Raji (cell line): Measurements from ENCODE around the gene BRME1.

ENCODE experiments used
- POLR2A ChIP-seq: IDR thresholded peaks from 2 replicates; pipeline ENCODE4 v1.6.1; 2011; ENCODE audit warnings: low read depth, low read length, control low read depth; ENCODE audit not compliant: insufficient read depth

The BRME1 gene

DNA sequence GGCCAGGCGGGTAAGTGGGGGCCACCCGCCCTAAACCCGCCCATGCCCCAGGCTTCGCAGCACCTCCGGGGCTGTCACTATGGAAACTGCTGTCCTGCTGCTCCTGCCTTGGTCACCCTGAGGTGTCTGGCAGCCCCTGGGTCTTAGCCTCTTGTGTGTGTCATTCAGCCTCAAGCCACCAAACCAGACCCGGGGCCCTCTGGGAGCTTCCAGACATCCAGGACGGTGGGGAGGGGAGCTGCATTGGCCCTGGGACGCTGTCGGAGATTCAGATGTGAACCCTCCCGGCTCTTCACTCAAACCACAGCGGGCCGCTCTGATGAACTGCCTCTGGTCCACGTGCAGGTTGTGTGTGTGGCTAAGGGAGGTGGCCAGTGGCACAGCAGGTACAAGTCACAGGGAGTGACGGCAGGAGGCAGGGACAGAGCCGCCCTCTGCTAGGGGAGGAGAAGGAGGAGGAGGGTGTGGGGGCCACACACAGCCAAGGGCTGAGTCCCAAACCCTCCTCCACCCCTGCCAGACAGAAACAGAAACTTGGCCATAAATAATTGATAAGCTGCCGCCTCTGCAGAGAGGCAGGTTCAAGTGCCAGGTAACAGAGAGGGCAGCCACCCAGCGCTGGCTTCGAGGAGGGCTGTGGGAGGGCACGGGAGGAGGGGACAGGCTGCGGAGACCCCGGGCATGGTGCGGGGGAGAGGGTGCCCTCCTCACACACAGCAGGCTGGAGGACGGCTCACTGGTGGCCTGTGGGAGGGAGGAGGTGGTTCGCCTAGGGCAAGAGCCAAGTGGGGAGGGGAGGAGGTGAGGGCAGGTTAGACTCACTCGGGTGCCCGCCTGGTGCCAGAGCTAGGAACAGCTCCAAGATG, 21.0 kb downstream of the BRME1 start:
- TF ChIP-seq POLR2A = no peak

DNA sequence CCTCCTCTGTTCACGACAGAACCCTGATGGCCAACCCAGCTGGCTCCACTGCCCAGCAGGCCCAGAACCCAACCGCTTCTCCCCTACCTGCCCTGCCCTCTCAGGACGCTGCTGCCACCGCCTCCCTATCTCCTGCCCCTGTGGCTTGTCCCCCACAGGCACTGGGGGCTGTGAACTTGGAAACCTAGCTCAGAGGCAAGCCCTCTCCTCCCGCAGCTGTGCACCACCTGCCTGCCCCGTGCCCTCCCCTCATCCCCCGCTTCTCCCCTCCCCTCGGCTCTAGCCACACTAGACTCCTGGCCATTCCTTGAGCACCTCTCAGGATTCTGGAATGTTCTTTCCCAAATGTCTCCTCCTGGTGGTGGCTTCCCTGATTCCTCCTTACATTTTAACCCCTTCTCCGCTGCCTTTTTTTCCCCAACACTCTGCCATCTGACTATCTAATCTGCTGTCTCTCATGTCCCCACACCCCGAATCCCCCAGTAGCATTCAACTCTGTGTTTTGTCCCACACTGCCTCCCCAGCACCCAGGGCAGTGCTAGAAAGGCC, 22.3 kb downstream of the BRME1 start:
- no peak for TF ChIP-seq POLR2A

DNA sequence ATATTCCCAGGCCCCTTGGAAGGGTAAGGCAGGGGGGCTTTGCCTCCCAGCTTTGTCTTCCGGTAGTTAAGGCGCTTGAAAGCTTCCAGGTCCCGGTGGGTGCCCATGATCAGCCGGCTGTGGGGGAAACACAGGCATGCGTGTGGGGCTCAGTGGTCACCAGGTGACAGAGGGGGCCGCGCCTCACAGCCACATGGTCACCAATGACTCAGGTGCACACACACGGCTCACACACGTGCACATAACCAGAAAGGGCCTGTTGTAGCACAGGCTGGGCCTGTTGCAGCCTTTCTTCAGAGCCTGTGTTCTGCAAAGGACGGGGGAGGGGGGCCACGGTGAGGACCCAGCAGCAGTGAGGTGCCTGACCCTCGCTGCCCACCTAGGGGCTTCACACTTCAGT, 23.1 kb downstream of the BRME1 start:
- TF ChIP-seq POLR2A = no peak

DNA sequence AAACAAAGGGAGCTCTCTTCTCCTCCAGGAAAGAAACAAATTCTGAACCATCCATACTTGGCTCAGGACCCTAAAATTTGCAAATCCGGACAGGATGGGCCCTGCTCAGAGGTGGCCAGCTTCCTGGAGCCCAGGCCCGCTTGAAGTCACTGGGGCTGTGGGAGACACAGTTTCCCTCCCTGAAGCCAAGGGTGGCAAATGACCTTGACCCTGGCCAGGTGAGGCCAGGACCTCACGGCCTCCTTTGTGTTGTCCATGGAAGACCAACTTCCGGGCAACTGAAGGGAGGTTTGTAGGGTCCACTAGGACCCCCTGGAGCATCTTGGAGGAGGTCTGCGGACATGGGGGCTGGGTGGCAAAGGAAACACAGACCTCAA, 23.5 kb downstream of the BRME1 start:
- no peak for TF ChIP-seq POLR2A

- no peak for TF ChIP-seq POLR2A
Observed at GRCh38 chr19:13881692-13882418, 24.1 kb downstream of the BRME1 start.

GRCh38 chr19:13881251-13881691, 24.6 kb downstream of the BRME1 start:
- TF ChIP-seq POLR2A = no peak

DNA sequence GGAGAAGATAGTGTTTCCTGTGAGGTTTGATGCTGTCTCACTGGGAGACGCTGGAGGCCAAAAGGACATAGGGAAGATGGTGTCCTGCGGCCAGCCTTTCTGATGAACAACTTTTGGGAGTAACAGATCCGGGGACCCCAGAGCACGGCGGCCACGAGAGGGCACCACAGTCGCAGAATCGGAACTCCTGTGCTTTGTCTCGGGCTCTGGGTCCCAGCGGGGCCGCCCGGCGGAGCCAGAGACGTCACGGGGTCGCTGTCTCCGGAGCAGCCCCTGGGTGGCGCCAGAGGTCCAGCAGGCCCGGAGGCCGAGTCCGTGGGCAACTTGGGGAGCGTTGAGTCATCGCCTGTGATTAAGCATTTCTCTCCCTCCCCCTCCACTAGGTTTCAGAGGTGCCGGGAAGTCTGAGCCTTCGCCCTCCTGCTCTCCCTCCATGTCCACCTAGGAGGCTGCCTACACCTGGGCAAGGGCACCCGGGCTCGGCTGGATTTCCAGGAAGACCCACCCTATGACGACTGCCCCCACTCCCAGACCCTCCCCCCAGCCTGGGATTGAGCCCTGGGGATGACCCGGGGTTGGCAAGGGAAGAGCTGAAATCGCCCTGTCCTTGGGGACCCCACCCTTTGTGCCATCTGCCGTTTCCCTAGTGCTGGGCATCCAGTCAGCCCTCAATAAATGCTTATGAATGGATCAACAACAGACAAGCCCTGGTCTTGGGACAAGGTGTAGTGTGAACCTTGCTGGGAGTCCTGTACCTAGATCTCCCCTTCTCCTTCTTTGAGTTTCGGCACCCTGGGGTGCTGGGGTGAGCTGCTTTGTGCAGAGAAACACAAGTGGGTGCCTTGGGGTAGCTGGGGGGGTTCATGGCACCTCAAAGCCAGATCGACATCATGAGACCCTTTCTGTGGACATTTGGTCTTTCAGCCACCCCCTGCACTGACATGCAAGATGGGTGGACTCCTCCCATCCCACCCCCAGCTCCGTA, 25.6 kb downstream of the BRME1 start:
- peak; percentile 34 for TF ChIP-seq POLR2A

GRCh38 chr19:13877303-13877702, 28.6 kb downstream of the BRME1 start:
- TF ChIP-seq POLR2A = no peak

- TF ChIP-seq POLR2A = no peak
Observed at GRCh38 chr19:13876834-13877233, 29.1 kb downstream of the BRME1 start, which contains the start of gene NANOS3. Gene NANOS3, plus strand, starts transcription at chr19:13877134. Its CDS starts 115 bp downstream, at chr19:13877249.

GRCh38 chr19:13875824-13876223, 30.1 kb downstream of the BRME1 start:
- no peak for TF ChIP-seq POLR2A

GRCh38 chr19:13873834-13874515, 31.9 kb downstream of the BRME1 start:
- TF ChIP-seq POLR2A = no peak

- no peak for TF ChIP-seq POLR2A
Observed at GRCh38 chr19:13872695-13873389, 33.1 kb downstream of the BRME1 start.

DNA sequence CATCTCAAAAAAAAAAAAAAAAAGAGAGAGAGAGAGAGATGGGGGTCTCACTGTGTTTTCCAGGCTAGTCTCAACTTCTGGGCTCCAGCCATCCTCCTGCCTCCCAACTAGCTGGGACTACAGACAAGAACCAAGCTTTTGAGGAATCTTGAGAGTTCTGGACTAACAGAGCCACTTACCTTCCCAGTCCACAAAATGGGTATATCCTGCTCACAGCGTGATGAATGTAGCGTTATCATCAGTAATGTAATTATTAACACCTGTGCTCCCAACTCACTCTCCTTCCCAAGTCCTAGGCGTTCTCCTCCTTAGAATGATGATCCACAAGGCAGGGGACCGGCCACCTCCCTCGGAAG, 33.6 kb downstream of the BRME1 start:
- no peak for TF ChIP-seq POLR2A

DNA sequence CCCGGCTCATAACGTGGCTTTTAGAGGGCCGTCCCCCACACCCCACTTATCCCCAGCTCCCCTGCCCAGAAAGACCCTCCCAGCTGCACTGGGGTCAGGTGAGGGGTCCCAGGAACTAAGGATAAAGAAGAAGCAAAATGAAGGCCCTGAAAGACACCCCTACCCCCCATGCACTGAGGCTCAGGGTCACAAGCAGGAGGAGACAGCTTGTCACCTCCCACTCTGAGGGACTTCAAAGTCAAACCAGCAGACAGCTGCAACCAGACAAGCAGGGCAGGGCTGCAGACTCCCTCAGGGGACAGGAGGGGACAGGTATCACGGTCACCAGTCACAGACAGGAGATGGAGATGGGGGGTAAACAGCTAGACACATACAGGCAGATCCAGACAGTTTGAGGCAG, 35.0 kb downstream of the BRME1 start:
- no peak for TF ChIP-seq POLR2A
